ENCODE results near the gene IQSEC1. TPM values are rescaled to one million over a fixed set of nuclear protein-coding genes. Genes with fewer than 3 reads are reported as not detected.

IQSEC1 gene
- total RNA-seq, 1 donor from 2014 or later = 82.3 TPM

DNA sequence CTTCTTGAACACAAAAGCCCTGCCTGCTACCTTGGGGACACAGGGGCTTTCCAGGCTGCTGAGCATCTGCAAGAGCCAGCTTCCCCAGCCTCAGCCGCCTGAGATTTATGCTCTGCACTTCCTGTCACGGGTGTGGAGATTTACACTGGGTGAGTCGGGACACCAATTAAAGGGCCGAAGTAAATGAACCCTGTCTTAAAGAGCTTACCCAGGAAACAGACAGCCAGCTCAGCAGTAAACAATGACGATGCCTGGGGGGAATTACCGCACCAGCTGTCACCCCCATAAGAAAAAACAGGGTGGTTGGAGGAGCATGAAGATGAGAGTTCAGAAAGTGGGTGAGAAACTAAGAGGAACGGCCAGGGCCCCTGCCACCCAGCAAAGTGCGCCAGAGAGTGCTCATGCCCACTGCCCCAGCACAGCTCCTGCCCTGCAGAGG is 37.5 kb upstream of the IQSEC1 start:
- peak; percentile 36 for DNase-seq
- Histone ChIP-seq H3K4me1 (peaks cover 17% of the 10 kb centered on the region), H3K27ac (no peak overlapping the region), H3K9me3 (no peaks in the 10 kb centered on the region), H3K36me3 (no peaks in the 10 kb centered on the region), H3K4me3 (no peak overlapping the region), H3K27me3 (ENCODE audit: low read depth) (peaks cover 14% of the 10 kb centered on the region)
- ATAC-seq = no peak
- intact Hi-C loops (cut with DNase I) = no loop called here
- no peak for TF ChIP-seq CTCF (IDR thresholded peaks at IDR 0.05)

GRCh38 chr3:13109516-13109915 is 36.3 kb upstream of the IQSEC1 start:
- DNase-seq (no peak), ATAC-seq (no peak)
- Histone ChIP-seq H3K9me3 (no peaks in the 10 kb centered on the region), H3K4me1 (peaks cover 17% of the 10 kb centered on the region), H3K36me3 (no peaks in the 10 kb centered on the region), H3K4me3 (no peak overlapping the region), H3K27me3 (ENCODE audit: low read depth) (peaks cover 14% of the 10 kb centered on the region), H3K27ac (no peak overlapping the region)
- intact Hi-C loops (cut with DNase I) = no loop called here
- TF ChIP-seq CTCF (IDR thresholded peaks at IDR 0.05) = no peak

DNA sequence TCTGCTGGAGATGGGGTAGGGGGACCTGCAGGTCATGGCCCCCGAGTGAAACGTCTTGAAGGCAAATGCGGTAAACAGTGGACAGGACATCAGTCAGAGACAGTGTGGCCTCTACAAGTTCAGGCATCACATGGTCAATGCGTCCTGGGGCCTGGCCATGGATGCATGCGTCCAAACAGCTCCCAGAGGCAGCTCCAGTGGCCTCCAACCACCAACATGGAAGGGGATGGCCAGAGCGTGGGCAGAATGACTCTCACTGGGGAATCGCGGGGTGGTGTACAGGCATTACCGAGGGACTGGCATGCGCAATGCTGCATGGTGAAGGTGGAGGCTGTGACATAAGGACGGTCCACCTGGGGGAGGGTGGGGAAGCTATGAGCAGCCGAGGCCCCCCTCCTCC is 35.6 kb upstream of the IQSEC1 start:
- peaks cover 14% of the 10 kb centered on the region for H3K27me3 ChIP-seq (ENCODE audit: low read depth)
- no peak for ATAC-seq
- intact Hi-C loops (cut with DNase I) = no loop called here
- peaks cover 17% of the 10 kb centered on the region for H3K4me1 ChIP-seq
- H3K36me3 ChIP-seq = no peaks in the 10 kb centered on the region
- H3K9me3 ChIP-seq = no peaks in the 10 kb centered on the region
- H3K4me3 ChIP-seq = no peak overlapping the region
- no peak overlapping the region for H3K27ac ChIP-seq
- DNase-seq = peak; percentile 36
- no peak for TF ChIP-seq CTCF (IDR thresholded peaks at IDR 0.05)

GRCh38 chr3:13107661-13108060 is 34.4 kb upstream of the IQSEC1 start:
- Histone ChIP-seq H3K9me3 (no peaks in the 10 kb centered on the region), H3K27me3 (ENCODE audit: low read depth) (peaks cover 14% of the 10 kb centered on the region), H3K4me3 (no peak overlapping the region), H3K27ac (no peak overlapping the region), H3K36me3 (no peaks in the 10 kb centered on the region), H3K4me1 (peaks cover 17% of the 10 kb centered on the region)
- DNase-seq (peak; percentile 42), ATAC-seq (no peak)
- intact Hi-C loops (cut with DNase I) = no loop called here
- TF ChIP-seq CTCF (IDR thresholded peaks at IDR 0.05) = no peak

DNA sequence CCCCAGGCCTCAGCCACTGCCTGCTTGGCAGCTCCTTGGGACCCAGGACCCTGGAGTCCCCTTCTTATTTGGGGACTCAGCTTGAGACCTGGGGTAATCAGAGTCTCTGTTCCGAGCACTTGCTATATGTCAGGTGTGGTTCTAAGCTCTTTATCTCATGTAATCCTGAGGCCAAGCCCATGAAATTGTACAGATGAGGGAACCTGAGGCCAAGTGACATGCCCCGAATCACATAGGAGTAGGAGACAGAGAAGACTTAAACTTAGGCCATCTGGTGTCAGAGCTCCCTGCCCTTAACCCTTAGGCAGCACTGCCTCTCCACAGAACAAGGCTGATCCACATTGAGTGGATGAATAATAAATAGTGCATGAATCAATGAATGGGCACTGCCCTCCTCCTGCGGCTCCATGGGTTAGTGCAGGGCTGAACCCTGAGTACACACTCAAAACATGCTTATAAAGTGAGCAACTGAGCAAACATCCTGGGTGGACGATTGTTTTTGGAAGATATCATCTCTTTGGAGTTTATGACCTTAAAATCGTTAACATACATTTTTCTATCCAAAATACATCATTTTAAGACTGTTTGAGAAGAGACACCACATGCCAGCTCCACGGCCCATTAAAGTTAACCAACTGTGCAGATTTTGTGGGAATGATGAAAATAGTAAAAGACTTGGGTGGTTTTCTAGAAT is 33.2 kb upstream of the IQSEC1 start:
- Histone ChIP-seq H3K4me3 (no peak overlapping the region), H3K27ac (no peak overlapping the region), H3K27me3 (ENCODE audit: low read depth) (peaks cover 6% of the 10 kb centered on the region), H3K36me3 (no peaks in the 10 kb centered on the region), H3K9me3 (no peaks in the 10 kb centered on the region), H3K4me1 (peaks cover 11% of the 10 kb centered on the region)
- ATAC-seq = peak in 1 of 2 donors; percentile 57
- DNase-seq = peak; percentile 14
- no peak for TF ChIP-seq CTCF (IDR thresholded peaks at IDR 0.05)
- intact Hi-C loops (cut with DNase I) = no loop called here

All from lower lobe of right lung (tissue), 2 donors.